Measurements from ENCODE around the gene CFH.

GRCh38 chr1:196678510-196678884, 26.7 kb downstream of the CFH start:
- TF ChIP-seq CTCF (IDR thresholded peaks at IDR 0.05 in 2 of 3, conservative IDR thresholded peaks at IDR 0.05 in 1 of 3; ENCODE audit: borderline replicate concordance in 1 of 3, insufficient read depth in 1 of 3, low read depth in 2 of 3, low read length in 2 of 3) (no peak), TCF7L2 (IDR thresholded peaks at IDR 0.05; ENCODE audit: borderline replicate concordance, extremely low read depth, insufficient read depth, insufficient read length) (no peak), POLR2AphosphoS5 (IDR thresholded peaks at IDR 0.05; ENCODE audit: low read depth, low read length) (no peak)
